Neuronal stem cell (in vitro differentiated cells): ENCODE results near the gene KRTAP5-6.

Experiments
- DNase-seq: peaks from one replicate; pipeline ENCODE4 v3.0.0-alpha.2; 2013; ENCODE audit warnings: low spot score
- H2AFZ ChIP-seq: one replicate; pipeline ENCODE4 v1.6.1; 2013; ENCODE audit warnings: mild to moderate bottlenecking, low read length, inconsistent platforms
- H2AK5ac ChIP-seq: 2 replicates; pipeline ENCODE4 v1.6.1; 2013; ENCODE audit warnings: low read depth, mild to moderate bottlenecking, inconsistent platforms, low read length, moderate library complexity, mixed read lengths
- H2BK120ac ChIP-seq: 2 replicates; pipeline ENCODE4 v1.6.1; 2013; ENCODE audit warnings: low read depth, mild to moderate bottlenecking, inconsistent platforms, low read length, moderate library complexity, mixed read lengths
- H2BK12ac ChIP-seq: one replicate; pipeline ENCODE4 v1.6.1; 2013; ENCODE audit warnings: low read length, inconsistent platforms
- H2BK15ac ChIP-seq: 2 replicates; pipeline ENCODE4 v1.6.1; 2013; ENCODE audit warnings: mild to moderate bottlenecking, low read length, inconsistent platforms, mixed read lengths
- H2BK5ac ChIP-seq: one replicate; pipeline ENCODE4 v1.6.1; 2013; ENCODE audit warnings: inconsistent platforms, mild to moderate bottlenecking, low read length, moderate library complexity
- H3K14ac ChIP-seq: one replicate; pipeline ENCODE4 v1.6.1; 2013; ENCODE audit warnings: low read length, inconsistent platforms
- H3K18ac ChIP-seq: 2 replicates; pipeline ENCODE4 v1.6.1; 2013; ENCODE audit warnings: low read length, inconsistent platforms
- H3K23ac ChIP-seq: 2 replicates; pipeline ENCODE4 v1.6.1; 2013; ENCODE audit warnings: low read depth, mild to moderate bottlenecking, mixed read lengths, low read length, inconsistent platforms; ENCODE audit not compliant: poor library complexity
- H3K27ac ChIP-seq: replicated peaks from 3 replicates; pipeline ENCODE4 v1.5.1; 2013; ENCODE audit warnings: low read length, inconsistent platforms
- H3K27me3 ChIP-seq, 3 experiments: 2 replicates each; pipeline ENCODE4 v1.6.1; 2013; ENCODE audit warnings: low read length in 3 of 3, mild to moderate bottlenecking in 2 of 3, inconsistent platforms in 1 of 3, low read depth in 1 of 3, mixed read lengths in 1 of 3, moderate library complexity in 1 of 3; ENCODE audit not compliant: control insufficient read depth in 3 of 3, insufficient read depth in 3 of 3
- H3K36me3 ChIP-seq, 2 donors: replicated peaks in 1 of 2; 2 replicates each; pipeline ENCODE4 v1.6.1; 2013; ENCODE audit warnings: low read length in 2 of 2; ENCODE audit not compliant: control insufficient read depth in 2 of 2, insufficient read depth in 2 of 2
- H3K4ac ChIP-seq: 2 replicates; pipeline ENCODE4 v1.6.1; 2013; ENCODE audit warnings: inconsistent platforms, mild to moderate bottlenecking, low read length, moderate library complexity
- H3K4me1 ChIP-seq, 2 donors: 1 replicate in 1 of 2; 2 replicates in 1 of 2; pipeline ENCODE4 v1.6.1; 2013; ENCODE audit warnings: low read length in 2 of 2, low read depth in 1 of 2; ENCODE audit not compliant: control insufficient read depth in 2 of 2, insufficient read depth in 1 of 2
- H3K4me2 ChIP-seq: one replicate; pipeline ENCODE4 v1.6.1; 2013; ENCODE audit warnings: mild to moderate bottlenecking, low read length, inconsistent platforms; ENCODE audit not compliant: insufficient read depth, poor library complexity, severe bottlenecking
- H3K4me3 ChIP-seq, 2 donors: 2 replicates each; pipeline ENCODE4 v1.5.1; 2013; ENCODE audit warnings: low read length in 2 of 2, mild to moderate bottlenecking in 2 of 2, inconsistent platforms in 1 of 2, moderate library complexity in 1 of 2
- H3K79me1 ChIP-seq: one replicate; pipeline ENCODE4 v1.6.1; 2013; ENCODE audit warnings: low read depth, mild to moderate bottlenecking, inconsistent platforms, low read length, moderate library complexity
- H3K9ac ChIP-seq: one replicate; pipeline ENCODE4 v1.6.1; 2013; ENCODE audit warnings: mild to moderate bottlenecking, low read depth, low read length, inconsistent platforms; ENCODE audit not compliant: poor library complexity
- H3K9me3 ChIP-seq, 2 donors: replicated peaks in 1 of 2; 2 replicates each; pipeline versions ENCODE3 to v1.6.1; 2013; ENCODE audit warnings: low read length in 2 of 2, mild to moderate bottlenecking in 2 of 2, inconsistent platforms in 1 of 2, low read depth in 1 of 2, mixed read lengths in 1 of 2, moderate library complexity in 1 of 2; ENCODE audit not compliant: control insufficient read depth in 2 of 2, insufficient read depth in 1 of 2
- H4K8ac ChIP-seq: one replicate; pipeline ENCODE4 v1.6.1; 2013; ENCODE audit warnings: low read depth, mild to moderate bottlenecking, inconsistent platforms, low read length, moderate library complexity
- H4K91ac ChIP-seq: one replicate; pipeline ENCODE4 v1.6.1; 2013; ENCODE audit warnings: low read length, low read depth, mild to moderate bottlenecking, inconsistent platforms; ENCODE audit not compliant: poor library complexity
- WGBS, 2 donors: extraction: QIAGEN DNeasy Blood & Tissue Kit; methylation state at CpG; one replicate each; pipeline ENCODE4 v1.1.7; 2013; ENCODE audit warnings: missing lambda C conversion rate in 2 of 2, mixed read lengths in 1 of 2; ENCODE audit not compliant: insufficient read length in 2 of 2, insufficient replicate concordance in 1 of 2; ENCODE audit errors: extremely low coverage in 2 of 2; 5-methylcytosine and 5-hydroxymethylcytosine counted together

Gene KRTAP5-6

DNA sequence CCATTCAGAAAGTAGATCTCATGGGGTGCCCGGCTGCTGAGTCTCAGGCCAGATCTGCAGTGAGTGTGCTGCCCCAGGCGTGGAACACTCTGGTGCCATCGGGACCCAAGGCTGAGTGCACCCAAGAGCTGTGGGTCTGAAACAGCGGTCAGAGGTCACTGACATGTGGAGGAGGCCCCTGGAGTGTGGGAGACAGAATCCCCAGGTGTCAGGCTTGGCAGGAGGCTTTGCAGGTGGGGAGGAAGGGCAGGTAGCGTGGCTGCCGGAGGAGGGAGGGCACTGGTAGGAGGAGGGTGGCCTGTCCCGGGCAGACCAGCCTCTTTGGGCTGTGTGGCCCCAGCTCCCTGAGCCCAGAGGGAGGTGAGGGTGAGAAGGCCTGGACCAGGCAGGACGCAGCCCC, 31.7 kb upstream of the KRTAP5-6 start:
- DNase-seq: no peak
- H3K27ac ChIP-seq: no peak overlapping the region
- no peak overlapping the region for H2AK5ac ChIP-seq
- H3K4me2 ChIP-seq: no peak overlapping the region
- no peak overlapping the region for H2BK5ac ChIP-seq
- no peaks in the 10 kb centered on the region for H3K79me1 ChIP-seq
- no peak overlapping the region for H2AFZ ChIP-seq
- no peak overlapping the region for H2BK15ac ChIP-seq
- no peaks in the 10 kb centered on the region for H3K36me3 ChIP-seq
- H2BK12ac ChIP-seq: peak overlapping the region; percentile 58
- H3K23ac ChIP-seq: no peak overlapping the region
- H3K27me3 ChIP-seq: peaks cover 0 to 29% (median 0%) of the 10 kb centered on the region in 3 experiments
- H3K9ac ChIP-seq: no peak overlapping the region
- no peak overlapping the region for H3K4ac ChIP-seq
- H4K8ac ChIP-seq: no peak overlapping the region
- H2BK120ac ChIP-seq: no peak overlapping the region
- H3K9me3 ChIP-seq: no peaks in the 10 kb centered on the region
- peak overlapping the region; percentile 90 for H3K18ac ChIP-seq
- peaks cover 0 to 11% of the 10 kb centered on the region in 2 donors for H3K4me1 ChIP-seq
- WGBS, 2 donors: no CpG with 5 or more reads among the region's 8 CpGs
- H4K91ac ChIP-seq: peak overlapping the region; percentile 95
- no peak overlapping the region for H3K14ac ChIP-seq
- H3K4me3 ChIP-seq: no peak overlapping the region

DNA sequence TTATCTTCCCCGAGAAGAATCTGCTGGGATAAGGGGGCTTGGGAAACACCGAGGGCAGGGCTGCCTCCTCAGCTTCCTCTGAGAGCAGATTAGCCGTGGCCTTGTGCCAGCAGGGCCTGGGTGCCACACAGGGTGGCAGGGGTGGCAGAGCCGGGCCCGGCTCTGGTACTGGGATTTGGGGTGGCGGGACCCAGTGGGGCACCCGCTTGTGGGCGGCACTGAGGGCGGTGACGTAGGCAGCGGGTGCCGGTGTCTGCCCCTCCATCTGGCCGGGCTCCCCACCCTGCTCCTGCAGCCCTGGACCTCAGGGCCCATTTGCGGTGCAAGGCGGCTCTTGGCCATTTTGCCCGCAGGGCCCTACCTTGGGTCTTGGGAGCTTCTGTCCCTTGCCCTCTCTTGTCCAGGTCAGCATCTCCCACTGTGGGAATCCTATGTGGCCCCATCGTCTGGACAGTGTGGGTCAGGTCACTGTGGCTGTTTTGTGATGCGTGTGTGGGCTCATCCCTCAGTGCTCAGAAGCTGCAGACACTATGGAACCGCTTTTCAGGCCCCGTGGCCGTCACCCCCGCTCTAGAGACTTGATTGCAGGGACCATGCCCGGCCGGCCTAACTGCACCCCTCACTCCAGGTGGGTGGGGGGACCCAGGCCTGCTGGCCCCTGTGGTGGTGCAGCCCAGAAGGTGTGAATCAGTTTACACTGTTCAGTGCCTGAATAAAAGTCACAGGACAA, 29.7 kb upstream of the KRTAP5-6 start:
- Histone ChIP-seq H3K79me1 (no peaks in the 10 kb centered on the region), H4K8ac (no peak overlapping the region), H2AK5ac (peak overlapping the region; percentile 99), H3K4ac (peak overlapping the region; percentile 19), H3K9ac (no peak overlapping the region), H2BK12ac (peak overlapping the region; percentile 47), H2BK120ac (peak overlapping the region; percentile 14), H2BK5ac (peak overlapping the region; percentile 67), H3K18ac (peak overlapping the region; percentile 94), H4K91ac (no peak overlapping the region), H2BK15ac (peak overlapping the region; percentile 46), H3K14ac (peak overlapping the region; percentile 95), H3K27ac (no peak overlapping the region), H3K4me2 (no peak overlapping the region), H3K9me3 (no peaks in the 10 kb centered on the region), H3K4me3 (no peak overlapping the region), H3K4me1 (peaks cover 0 to 11% of the 10 kb centered on the region in 2 donors), H2AFZ (no peak overlapping the region), H3K27me3 (peaks cover 0 to 29% (median 0%) of the 10 kb centered on the region in 3 experiments), H3K23ac (peak overlapping the region; percentile 8), H3K36me3 (no peaks in the 10 kb centered on the region)
- DNase-seq: no peak
- WGBS, 2 donors: no CpG with 5 or more reads among the region's 24 CpGs

DNA sequence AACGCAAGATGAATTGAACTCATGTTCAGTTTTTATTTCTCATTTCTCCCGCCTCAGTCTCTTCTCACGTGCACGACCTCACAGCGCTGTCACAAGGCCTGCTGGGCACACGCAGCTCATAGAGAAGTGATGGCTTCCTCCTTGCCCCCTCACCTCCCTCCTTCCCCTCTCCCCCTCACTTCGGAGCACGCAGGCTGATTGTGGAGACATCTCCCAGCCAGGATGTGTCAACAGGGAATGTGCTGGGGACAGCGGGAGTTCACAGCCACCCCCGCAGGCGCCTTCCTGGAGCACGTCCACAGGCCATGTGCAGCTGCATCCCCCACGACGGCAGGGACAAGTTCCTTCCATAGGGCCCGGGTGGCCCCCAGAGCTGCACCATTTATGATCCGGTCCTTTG, 29.1 kb upstream of the KRTAP5-6 start:
- H3K23ac ChIP-seq: no peak overlapping the region
- H3K27me3 ChIP-seq: peaks cover 0 to 30% (median 0%) of the 10 kb centered on the region in 3 experiments
- no CpG with 5 or more reads among the region's 16 CpGs for WGBS, 2 donors

DNA sequence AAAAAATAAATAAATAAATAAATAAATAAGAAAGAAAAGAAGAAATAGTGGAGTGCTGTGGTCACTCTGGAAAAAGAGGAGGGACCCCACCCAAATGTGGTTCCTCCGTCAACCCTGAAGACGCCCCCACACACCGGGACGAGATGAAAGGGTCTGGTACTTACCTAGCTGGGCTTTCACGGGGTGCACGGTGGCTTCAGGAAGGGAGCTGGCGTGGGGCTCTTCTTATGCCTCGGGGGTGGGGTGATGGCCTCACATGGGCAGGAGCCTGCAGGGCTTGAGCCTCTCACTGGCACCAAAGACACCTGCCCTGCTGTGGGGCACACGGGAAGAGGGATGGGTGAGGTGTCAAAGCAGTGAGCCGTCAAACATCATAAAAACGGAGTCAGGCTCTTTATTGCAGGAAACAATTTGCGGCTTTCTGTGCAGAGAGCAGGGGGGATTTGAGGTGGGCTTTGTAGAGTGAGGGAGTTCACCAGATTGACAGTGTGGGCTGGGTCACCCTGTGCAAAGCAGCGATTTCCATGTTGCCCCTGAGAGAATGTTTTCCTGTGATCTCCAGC, 28.0 kb upstream of the KRTAP5-6 start:
- no peak overlapping the region for H3K4me3 ChIP-seq
- H2AK5ac ChIP-seq: peak overlapping the region; percentile 53
- peaks cover 0 to 11% of the 10 kb centered on the region in 2 donors for H3K4me1 ChIP-seq
- H3K36me3 ChIP-seq: no peaks in the 10 kb centered on the region
- no peak overlapping the region for H3K23ac ChIP-seq
- H3K4ac ChIP-seq: no peak overlapping the region
- H3K9ac ChIP-seq: no peak overlapping the region
- no peak for DNase-seq
- peaks cover 0 to 36% (median 0%) of the 10 kb centered on the region in 3 experiments for H3K27me3 ChIP-seq
- no peaks in the 10 kb centered on the region for H3K79me1 ChIP-seq
- no peak overlapping the region for H3K14ac ChIP-seq
- no peak overlapping the region for H2BK120ac ChIP-seq
- H2BK5ac ChIP-seq: no peak overlapping the region
- no peak overlapping the region for H2BK12ac ChIP-seq
- H3K18ac ChIP-seq: peak overlapping the region; percentile 44
- H3K4me2 ChIP-seq: no peak overlapping the region
- no CpG with 5 or more reads among the region's 13 CpGs for WGBS, 2 donors
- H2BK15ac ChIP-seq: peak overlapping the region; percentile 76
- no peak overlapping the region for H4K91ac ChIP-seq
- H3K27ac ChIP-seq: no peak overlapping the region
- H4K8ac ChIP-seq: no peak overlapping the region
- H2AFZ ChIP-seq: no peak overlapping the region
- no peaks in the 10 kb centered on the region for H3K9me3 ChIP-seq

More for the DNA sequence above, 29.1 kb upstream of the KRTAP5-6 start:
- Histone ChIP-seq H3K4me2 (no peak overlapping the region), H2AK5ac (peak overlapping the region; percentile 99), H3K27ac (no peak overlapping the region), H2BK120ac (no peak overlapping the region), H4K8ac (no peak overlapping the region), H3K14ac (no peak overlapping the region), H3K36me3 (no peaks in the 10 kb centered on the region), H4K91ac (no peak overlapping the region), H3K4me1 (peaks cover 0 to 11% of the 10 kb centered on the region in 2 donors), H3K18ac (peak overlapping the region; percentile 69), H3K4ac (peak overlapping the region; percentile 19), H2BK15ac (peak overlapping the region; percentile 46), H2AFZ (no peak overlapping the region), H3K9ac (no peak overlapping the region), H3K4me3 (no peak overlapping the region), H2BK5ac (peak overlapping the region; percentile 67), H2BK12ac (no peak overlapping the region), H3K79me1 (no peaks in the 10 kb centered on the region), H3K9me3 (no peaks in the 10 kb centered on the region)
- no peak for DNase-seq
